LNCAP (cell line): ENCODE measurements around the gene GLB1L2.

Experiments
- CTCF ChIP-seq: fragments of 450-650 bp; IDR thresholded peaks from 2 replicates; pipeline ENCODE4 v1.5.1; 2017; ENCODE audit warnings: mild to moderate bottlenecking

Gene GLB1L2

GRCh38 chr11:134380785-134381184, 49.0 kb downstream of the GLB1L2 start:
- TF ChIP-seq CTCF: no peak

GRCh38 chr11:134382257-134382656, 50.5 kb downstream of the GLB1L2 start:
- TF ChIP-seq CTCF: no peak

- no peak for TF ChIP-seq CTCF
These were observed 51.0 kb downstream of the GLB1L2 start for GRCh38 chr11:134382830-134383229.

- TF ChIP-seq CTCF: no peak
These were observed 51.9 kb downstream of the GLB1L2 start for GRCh38 chr11:134383576-134384221.

- no peak for TF ChIP-seq CTCF
These were observed 52.6 kb downstream of the GLB1L2 start for GRCh38 chr11:134384406-134384805.

- no peak for TF ChIP-seq CTCF
These were observed 53.4 kb downstream of the GLB1L2 start for GRCh38 chr11:134385171-134385570.

- no peak for TF ChIP-seq CTCF
These were observed 54.2 kb downstream of the GLB1L2 start for GRCh38 chr11:134385774-134386565.
